Measurements from ENCODE around the gene ARHGEF5.
A peak's percentile ranks its signal among the peaks of the same experiment; 100 is the strongest.
"Not testable (repeated sequence)": the region's sequence is repeated elsewhere in the genome, so short reads cannot be mapped to it uniquely, and the experiment has no call there.

The ARHGEF5 gene

DNA sequence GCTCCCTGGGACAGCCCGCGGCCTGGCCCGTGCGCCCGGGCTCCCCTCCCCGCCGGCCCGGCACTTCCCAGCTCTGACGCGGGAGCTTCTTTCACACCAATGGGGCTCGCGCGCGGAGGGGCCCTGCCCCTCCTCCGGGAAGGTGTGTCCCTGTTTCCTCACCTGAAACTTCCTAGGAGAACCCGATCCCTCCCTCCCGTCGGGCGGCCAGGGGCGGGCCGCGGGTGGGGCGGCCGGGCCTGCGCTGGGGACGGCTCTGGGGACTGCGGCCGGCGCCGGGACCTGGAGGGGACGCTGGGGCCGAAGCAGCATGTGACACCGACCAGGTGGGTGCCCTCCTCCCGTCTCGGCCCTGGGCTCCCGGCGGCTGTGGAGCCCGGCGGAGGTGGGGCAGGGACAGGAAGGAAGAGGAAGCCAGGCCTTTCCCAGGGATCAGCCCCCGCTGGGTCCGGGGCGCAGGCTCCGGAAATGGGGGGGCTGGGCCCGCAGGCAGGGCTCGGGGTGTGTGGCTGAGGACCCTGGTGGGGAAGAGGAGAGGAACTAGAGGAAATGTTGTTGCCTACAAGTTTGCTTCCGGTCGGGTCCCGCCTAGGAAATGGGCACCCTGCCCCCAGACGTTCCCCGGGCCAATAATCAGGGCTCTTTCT, at the start of gene ARHGEF5:
ARHGEF5 (plus strand) TSS at position 227 of the 647 bp plus-strand sequence. CDS start 7,268 bp downstream, outside the sequence.
- Mint-ChIP-seq H3K27ac (peak within 1 kb of the TSS; percentile 90 to 95 (median 94)), H3K4me3 (peak within 1 kb of the TSS; percentile 88 to 93 (median 90))
- H3K4me1 Mint-ChIP-seq; H3K36me3 Mint-ChIP-seq (ENCODE audit: low read depth); H3K9me3 Mint-ChIP-seq; H3K27me3 Mint-ChIP-seq (ENCODE audit: low read depth): not testable (repeated sequence)

DNA sequence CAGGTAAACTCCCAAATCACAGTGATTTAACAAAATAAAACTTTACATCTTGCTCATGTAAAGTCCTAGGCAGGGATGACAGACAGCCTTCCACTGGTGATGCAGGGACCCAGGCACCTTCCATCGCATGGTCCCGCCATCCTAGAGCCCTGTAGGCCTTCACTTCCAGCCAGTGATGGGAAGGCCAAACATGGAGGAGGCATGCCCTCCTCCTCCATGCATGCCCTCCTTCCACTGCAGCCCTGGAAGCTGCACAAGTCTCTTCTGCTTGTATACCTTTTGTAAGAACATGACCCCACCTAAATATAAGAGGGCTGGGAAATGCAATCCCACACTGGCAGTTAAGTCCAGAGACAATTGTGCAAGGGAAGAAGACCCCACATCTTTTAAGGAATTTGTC, 45.5 kb upstream of the ARHGEF5 start:
- not testable (repeated sequence) for H3K27ac Mint-ChIP-seq; H3K36me3 Mint-ChIP-seq (ENCODE audit: low read depth); H3K4me3 Mint-ChIP-seq; H3K27me3 Mint-ChIP-seq (ENCODE audit: low read depth); H3K4me1 Mint-ChIP-seq; H3K9me3 Mint-ChIP-seq

DNA sequence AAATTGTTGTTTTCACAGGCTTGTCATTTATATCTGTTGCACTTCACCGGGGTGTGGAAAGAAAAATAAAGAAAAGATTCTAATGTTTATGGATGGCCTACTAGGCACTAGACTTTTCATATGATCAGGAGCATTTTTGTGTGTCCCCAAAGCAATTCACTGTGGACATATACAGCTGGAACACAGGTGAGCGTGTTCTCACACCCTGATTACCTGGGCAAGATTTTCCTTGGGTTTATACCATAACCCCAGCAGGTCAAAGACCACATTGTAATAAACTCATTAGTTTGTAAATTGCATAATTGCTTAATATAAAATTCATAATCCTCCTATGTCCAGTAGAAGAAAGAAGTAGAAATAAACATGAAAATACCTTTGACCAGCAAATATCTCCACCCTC, 44.0 kb upstream of the ARHGEF5 start:
- not testable (repeated sequence) for H3K36me3 Mint-ChIP-seq (ENCODE audit: low read depth); H3K9me3 Mint-ChIP-seq; H3K4me3 Mint-ChIP-seq; H3K27ac Mint-ChIP-seq; H3K27me3 Mint-ChIP-seq (ENCODE audit: low read depth); H3K4me1 Mint-ChIP-seq

DNA sequence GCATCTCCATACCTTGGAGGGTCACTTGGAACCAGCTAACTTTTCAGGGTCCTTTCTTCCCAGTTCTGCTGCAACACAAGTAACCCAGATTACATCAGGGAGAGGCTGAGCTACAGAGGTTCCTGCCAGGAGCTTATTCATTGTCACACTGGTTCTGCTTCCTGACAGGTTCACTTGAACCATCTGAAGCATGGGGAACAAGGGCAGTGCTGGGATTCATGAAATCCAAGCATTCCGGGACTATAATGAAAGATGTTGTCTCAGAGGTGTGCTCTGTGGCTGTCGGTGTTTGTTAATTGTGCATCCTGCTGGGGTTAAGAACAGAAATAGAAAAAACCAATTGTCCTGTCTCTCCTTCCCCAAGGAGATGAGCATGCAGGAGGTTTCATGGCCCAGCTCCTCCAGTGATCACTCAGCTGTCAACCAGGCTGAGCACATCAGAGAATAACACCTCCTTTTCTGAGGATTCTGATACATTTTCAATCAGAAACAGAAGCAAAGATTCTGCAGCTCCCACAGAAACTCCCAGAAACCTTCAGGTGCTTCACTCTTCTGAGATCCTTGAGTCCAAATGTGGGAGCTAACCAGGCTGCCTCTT, 43.2 kb upstream of the ARHGEF5 start, which contains the start of gene OR2A1:
OR2A1 (plus strand) TSS at position 548 of the 598 bp plus-strand sequence. CDS start 5,706 bp downstream, outside the sequence.
- not testable (repeated sequence) for H3K27ac Mint-ChIP-seq; H3K36me3 Mint-ChIP-seq (ENCODE audit: low read depth); H3K9me3 Mint-ChIP-seq; H3K4me1 Mint-ChIP-seq; H3K4me3 Mint-ChIP-seq; H3K27me3 Mint-ChIP-seq (ENCODE audit: low read depth)

DNA sequence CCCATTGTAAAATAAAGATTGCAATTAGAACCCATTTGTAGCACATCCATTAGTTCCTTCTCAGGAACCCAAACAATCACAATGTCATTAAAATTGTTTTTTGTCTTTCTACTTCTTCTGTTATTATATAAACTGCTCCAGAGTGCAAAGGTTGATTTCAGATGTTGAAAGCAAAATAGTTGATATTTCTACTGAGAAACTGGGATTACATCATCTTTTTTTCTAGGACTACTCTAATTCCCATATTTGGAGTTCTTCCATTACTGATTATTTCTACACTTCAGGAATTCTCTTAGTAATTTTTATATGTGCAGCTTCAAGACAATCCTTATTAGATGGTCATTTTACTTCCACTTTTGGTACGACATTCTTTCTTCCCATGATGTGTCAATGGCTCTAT, 37.7 kb upstream of the ARHGEF5 start:
- H3K4me3 Mint-ChIP-seq; H3K4me1 Mint-ChIP-seq; H3K36me3 Mint-ChIP-seq (ENCODE audit: low read depth); H3K9me3 Mint-ChIP-seq; H3K27ac Mint-ChIP-seq; H3K27me3 Mint-ChIP-seq (ENCODE audit: low read depth): not testable (repeated sequence)

DNA sequence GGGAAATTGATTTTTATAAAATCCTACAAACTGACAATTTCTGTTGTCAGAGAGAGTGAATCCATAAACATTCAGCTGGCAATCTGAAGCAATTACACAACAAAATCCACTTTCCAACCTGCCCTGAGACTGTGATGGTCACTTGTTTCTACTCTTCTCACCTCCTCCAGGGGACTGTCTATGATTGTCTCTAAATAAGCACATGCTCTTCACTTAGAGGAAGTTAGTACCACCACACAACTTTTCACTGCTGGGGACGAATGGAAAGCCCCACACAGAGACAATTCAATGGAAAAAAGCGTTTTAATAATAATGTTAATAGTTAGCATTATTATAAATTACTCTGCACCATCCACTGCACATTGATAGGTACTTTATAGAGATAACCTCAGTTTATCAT, 35.7 kb upstream of the ARHGEF5 start:
- H3K27ac Mint-ChIP-seq; H3K36me3 Mint-ChIP-seq (ENCODE audit: low read depth); H3K9me3 Mint-ChIP-seq; H3K4me3 Mint-ChIP-seq; H3K4me1 Mint-ChIP-seq; H3K27me3 Mint-ChIP-seq (ENCODE audit: low read depth): not testable (repeated sequence)

DNA sequence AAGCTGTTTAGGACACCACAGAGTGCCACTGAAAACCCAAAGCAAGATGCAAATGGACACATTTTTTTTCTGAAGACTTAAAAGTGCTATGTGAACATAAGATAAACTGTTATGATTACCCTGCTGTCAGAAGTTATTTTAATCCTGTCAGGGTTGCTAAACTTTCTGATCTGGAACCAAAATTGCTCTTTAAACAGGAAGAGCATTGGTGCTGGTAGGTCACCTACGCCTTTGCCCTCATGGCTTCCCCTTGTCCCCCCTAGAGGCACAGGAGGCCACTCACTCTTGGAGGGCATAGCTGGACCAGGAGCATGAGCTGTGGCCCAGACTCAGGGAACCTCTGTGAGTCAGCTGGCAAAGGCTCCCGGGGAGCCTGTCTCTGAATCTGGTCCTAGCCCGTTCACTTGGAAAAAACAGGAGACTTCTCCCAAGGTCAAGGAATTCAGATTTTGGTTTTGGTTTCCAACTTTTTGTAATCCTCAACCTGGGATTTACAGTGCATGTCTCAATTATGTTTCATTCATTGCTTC, 33.5 kb upstream of the ARHGEF5 start:
- not testable (repeated sequence) for H3K27ac Mint-ChIP-seq; H3K9me3 Mint-ChIP-seq; H3K27me3 Mint-ChIP-seq (ENCODE audit: low read depth)

DNA sequence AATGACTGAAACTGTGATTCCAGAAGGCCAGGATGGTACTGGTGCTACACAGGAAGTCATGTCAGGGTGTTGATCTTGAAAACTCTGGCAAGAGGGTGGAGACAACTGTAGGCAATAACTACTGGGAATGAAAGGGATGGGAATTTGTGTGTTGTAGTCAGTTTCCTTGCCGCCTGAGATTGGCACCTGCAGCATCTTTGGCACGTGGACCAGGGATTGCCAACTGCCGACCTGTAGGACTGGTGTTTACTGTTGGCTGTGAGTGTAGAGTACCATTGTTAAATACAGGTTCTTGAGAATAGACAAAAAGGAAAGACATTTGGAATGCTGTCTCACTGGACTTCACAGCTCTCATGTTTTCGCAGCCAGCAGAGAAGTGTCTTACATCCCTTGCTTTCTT, 31.8 kb upstream of the ARHGEF5 start:
- H3K27me3 Mint-ChIP-seq (ENCODE audit: low read depth); H3K36me3 Mint-ChIP-seq (ENCODE audit: low read depth); H3K9me3 Mint-ChIP-seq; H3K4me3 Mint-ChIP-seq; H3K27ac Mint-ChIP-seq; H3K4me1 Mint-ChIP-seq: not testable (repeated sequence)

More for the DNA sequence above, 33.5 kb upstream of the ARHGEF5 start:
- H3K36me3 Mint-ChIP-seq (ENCODE audit: low read depth); H3K4me1 Mint-ChIP-seq; H3K4me3 Mint-ChIP-seq: not testable (repeated sequence)

DNA sequence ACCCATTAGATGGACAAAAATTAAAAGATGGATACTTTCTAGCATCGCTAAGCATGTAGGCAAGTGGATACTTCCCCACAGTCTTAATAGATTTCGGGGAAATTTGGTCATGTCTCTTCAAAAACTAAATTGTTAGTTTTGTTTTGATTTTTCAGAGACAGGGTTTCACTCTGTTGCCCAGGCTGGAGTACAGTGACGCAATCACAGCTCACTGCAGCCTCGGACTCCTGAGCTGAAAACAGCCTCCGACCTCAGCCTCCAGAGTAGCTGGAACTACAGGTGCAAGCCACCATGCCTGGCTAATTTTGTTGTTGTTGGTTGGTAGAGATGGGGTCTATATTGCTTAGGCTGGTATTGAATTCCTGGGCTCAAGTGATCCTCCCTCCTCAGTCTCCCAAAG, 29.3 kb upstream of the ARHGEF5 start:
- H3K9me3 Mint-ChIP-seq: not testable (repeated sequence)

DNA sequence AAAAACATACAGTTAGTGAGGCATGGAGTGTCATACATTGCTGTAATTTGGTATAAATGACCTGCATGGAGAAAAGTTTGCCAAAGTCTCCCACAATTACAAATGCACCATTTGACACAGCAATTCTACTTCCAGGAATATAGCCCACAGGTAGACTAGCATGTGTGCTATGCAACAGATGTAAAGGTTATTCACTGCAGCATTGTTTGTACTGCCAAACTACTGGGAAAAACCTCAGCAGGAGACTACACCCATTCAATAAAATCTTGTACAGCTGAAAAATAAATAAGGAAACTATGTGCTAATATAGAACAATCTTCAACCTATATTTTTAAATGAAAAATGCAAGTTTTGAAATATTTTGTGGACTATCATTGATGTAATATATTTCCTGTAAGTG, 25.2 kb upstream of the ARHGEF5 start:
- H3K9me3 Mint-ChIP-seq; H3K4me1 Mint-ChIP-seq; H3K36me3 Mint-ChIP-seq (ENCODE audit: low read depth); H3K4me3 Mint-ChIP-seq; H3K27me3 Mint-ChIP-seq (ENCODE audit: low read depth); H3K27ac Mint-ChIP-seq: not testable (repeated sequence)

More for the DNA sequence above, 29.3 kb upstream of the ARHGEF5 start:
- not testable (repeated sequence) for H3K27me3 Mint-ChIP-seq (ENCODE audit: low read depth); H3K4me3 Mint-ChIP-seq; H3K4me1 Mint-ChIP-seq; H3K36me3 Mint-ChIP-seq (ENCODE audit: low read depth); H3K27ac Mint-ChIP-seq

DNA sequence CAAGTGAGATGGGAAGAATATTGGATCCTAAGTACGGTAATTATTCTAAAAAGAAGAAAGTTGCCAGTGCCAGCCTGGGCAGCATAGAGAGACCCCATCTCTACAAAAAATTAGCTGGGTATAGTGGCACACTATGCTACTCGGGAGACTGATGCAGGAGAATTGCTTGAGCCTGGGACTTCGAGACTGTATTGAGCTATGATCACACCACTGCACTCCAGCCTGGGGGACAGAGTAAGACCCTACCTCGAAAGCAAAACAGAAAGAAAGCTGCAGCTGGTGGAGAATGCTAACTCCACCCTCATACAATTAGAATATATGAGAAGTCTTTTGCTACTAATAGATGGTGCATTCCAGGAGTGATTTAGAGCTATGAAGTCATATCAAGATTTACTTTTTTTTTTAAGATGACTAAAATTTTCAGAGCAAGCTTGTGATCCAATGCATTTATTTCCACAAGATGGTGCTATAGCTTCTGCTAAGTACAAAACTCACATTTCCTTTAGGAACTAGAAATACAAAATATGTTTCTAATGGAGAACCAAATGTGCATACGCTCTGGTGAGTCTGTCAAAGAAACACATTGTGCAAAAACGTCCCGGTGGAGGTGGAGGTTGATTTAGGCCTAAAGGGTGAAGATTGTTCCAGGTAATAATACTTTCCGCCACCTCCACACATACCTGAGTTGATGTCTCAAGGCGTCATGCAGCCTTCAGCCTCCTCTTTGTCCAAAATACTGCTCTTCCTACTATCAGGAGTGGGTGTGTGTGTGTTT, 23.8 kb upstream of the ARHGEF5 start:
- not testable (repeated sequence) for H3K4me1 Mint-ChIP-seq; H3K36me3 Mint-ChIP-seq (ENCODE audit: low read depth); H3K27me3 Mint-ChIP-seq (ENCODE audit: low read depth); H3K27ac Mint-ChIP-seq; H3K4me3 Mint-ChIP-seq; H3K9me3 Mint-ChIP-seq

DNA sequence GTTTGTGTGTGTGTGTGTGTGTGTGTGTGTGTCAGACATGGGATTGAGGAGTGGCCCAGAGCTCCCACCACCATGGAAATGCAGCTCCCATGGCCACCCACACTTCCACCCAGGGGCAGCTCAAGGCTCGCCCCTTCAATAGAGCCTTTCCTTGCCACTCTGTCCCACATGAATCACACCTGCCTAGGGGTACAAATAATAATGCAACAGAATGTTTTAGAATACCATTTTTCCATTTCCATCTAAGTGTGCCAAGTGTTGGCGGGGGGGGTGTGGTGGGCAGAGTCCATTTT, 23.3 kb upstream of the ARHGEF5 start:
- not testable (repeated sequence) for H3K4me1 Mint-ChIP-seq; H3K27me3 Mint-ChIP-seq (ENCODE audit: low read depth); H3K36me3 Mint-ChIP-seq (ENCODE audit: low read depth); H3K9me3 Mint-ChIP-seq; H3K27ac Mint-ChIP-seq; H3K4me3 Mint-ChIP-seq

DNA sequence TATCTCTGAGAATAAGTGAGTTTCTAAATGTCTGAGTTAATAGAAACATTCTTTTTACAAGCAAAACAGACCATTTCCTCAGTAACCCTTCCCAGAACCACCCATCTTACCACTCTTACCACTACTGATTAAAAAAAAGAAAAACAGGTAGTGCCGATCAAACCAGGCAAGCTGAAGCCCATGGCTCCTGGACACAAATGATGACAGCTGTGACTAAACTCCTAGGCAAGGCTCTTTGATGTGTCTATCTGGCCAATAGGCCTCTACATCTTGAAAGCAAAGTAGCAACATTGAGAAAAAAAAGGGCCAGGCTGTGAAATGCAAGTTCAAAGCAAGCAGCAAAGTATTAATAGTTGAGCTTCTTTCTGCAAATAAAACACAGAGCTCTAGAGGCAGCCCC, 6.6 kb upstream of the ARHGEF5 start:
- H3K4me3 Mint-ChIP-seq; H3K9me3 Mint-ChIP-seq; H3K27me3 Mint-ChIP-seq (ENCODE audit: low read depth); H3K27ac Mint-ChIP-seq; H3K4me1 Mint-ChIP-seq; H3K36me3 Mint-ChIP-seq (ENCODE audit: low read depth): not testable (repeated sequence)

DNA sequence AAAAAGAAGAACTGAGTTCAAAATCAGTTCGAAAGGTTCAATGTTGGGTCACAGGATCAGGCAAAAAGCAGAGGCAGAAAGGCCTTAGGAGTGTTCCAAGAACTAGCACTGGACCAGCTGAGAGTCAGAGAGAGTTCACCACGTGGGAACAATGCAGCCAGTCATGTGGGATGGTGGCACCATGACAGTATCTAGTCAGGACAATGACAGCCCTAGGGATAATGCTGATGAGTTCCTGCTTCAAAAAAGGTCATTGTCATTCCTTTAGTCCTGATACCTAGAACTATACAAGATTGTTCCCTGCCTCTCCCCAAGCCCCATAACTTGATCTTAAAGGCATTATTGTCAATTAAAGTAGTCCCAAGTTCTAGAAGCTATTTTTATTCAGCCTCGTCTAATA, 3.5 kb upstream of the ARHGEF5 start:
- H3K9me3 Mint-ChIP-seq; H3K4me3 Mint-ChIP-seq; H3K4me1 Mint-ChIP-seq; H3K36me3 Mint-ChIP-seq (ENCODE audit: low read depth); H3K27me3 Mint-ChIP-seq (ENCODE audit: low read depth): not testable (repeated sequence)
- peak overlapping the region in 1 of 3 experiments; percentile 28 for H3K27ac Mint-ChIP-seq

DNA sequence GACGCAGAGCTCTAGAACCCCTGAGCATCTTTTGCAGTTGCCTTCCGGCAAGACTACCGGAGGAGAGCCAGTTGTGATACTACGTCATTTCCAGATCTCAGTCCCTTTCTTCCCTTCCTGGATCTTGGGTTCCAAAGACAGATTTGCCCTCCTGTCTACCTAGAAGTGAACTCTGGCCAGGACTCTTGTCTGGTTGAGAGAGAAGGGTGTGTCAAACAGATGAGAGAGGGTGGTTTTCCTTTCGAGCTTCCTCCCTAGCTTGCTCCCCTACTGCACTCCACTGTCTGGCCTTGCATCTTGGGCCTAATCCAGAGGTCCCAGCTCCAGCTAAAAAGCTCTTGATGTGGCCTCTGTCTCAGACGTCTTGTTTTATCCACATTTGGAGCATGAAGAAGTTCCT, 983 bp downstream of the ARHGEF5 start:
- not testable (repeated sequence) for H3K27ac Mint-ChIP-seq; H3K27me3 Mint-ChIP-seq (ENCODE audit: low read depth); H3K36me3 Mint-ChIP-seq (ENCODE audit: low read depth); H3K9me3 Mint-ChIP-seq; H3K4me3 Mint-ChIP-seq; H3K4me1 Mint-ChIP-seq
